C4-2B (cell line): Measurements from ENCODE around the gene CCDC117.

ENCODE experiments used
- CTCF ChIP-seq: fragments of 450-650 bp; conservative IDR thresholded peaks from 2 replicates; pipeline ENCODE4 v1.5.1; 2017; ENCODE audit warnings: mild to moderate bottlenecking
- ZFX ChIP-seq: fragments of 450-650 bp; IDR thresholded peaks from 2 replicates; pipeline ENCODE4 v1.6.1; 2017

DNA sequence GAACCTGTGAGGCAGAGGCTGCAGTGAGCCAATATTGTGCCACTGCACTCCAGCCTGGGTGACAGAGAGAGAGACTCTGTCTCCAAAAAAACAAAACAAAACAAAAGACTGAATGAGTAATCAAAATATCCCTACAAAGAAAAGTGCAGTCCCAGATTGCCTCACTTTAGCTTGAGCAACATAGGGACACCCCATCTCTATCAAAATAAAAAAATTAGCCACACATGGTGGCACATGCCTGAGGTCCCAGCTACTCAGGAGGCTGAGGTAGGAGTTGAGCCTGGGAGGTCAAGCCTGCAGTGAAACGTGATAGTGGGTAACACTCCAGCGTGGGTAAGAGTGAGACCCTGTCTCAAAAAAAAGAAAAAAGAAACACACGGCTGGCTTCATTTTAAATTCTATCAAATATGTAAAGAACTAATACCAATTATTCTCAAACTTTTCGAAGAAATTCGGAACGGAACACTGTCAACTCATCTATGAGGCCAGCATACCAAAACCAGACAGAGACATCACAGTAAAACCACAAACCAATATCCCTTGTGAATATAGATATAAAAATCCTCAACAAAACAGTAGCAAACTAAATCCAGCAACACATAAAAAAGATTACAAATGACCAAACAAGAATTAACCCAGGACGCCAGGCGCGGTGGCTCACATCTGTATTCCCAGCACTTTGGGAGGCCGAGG is 43.7 kb upstream of the CCDC117 start:
- TF ChIP-seq CTCF (no peak), ZFX (no peak)
